ENCODE measurements around the gene IL37. TPM values are rescaled to one million over a fixed set of nuclear protein-coding genes. Genes with fewer than 3 reads are reported as not detected.

Gene IL37
- total and polyA plus RNA-seq, 2 donors (not counting 1 experiment from before 2014, with no cell fraction given), result not detected

GRCh38 chr2:112923237-112923966 lies 12.4 kb downstream of the IL37 start:
- Histone ChIP-seq H3K9ac (ENCODE audit: insufficient read depth, low read length) (no peak overlapping the region), H3K79me2 (ENCODE audit: control insufficient read depth, insufficient read depth, low read length) (no peaks in the 10 kb centered on the region), H4K20me1 (ENCODE audit: control insufficient read depth, extremely low read depth, insufficient read depth, low read length) (no peaks in the 10 kb centered on the region), H3K36me3 (ENCODE audit: control insufficient read depth, insufficient read depth, low read length) (no peaks in the 10 kb centered on the region), H3K4me1 (ENCODE audit: control insufficient read depth, extremely low read depth, insufficient read depth, low read length) (no peaks in the 10 kb centered on the region), H3K27me3 (ENCODE audit: control insufficient read depth, insufficient read depth, low read length) (peaks cover 5% of the 10 kb centered on the region), H3K4me3 (replicated peaks in 1 of 4; ENCODE audit: control extremely low read depth in 1 of 4, insufficient read depth in 1 of 4, low read depth in 3 of 4, low read length in 4 of 4) (no peak overlapping the region), H3K9me3 (ENCODE audit: control insufficient read depth, insufficient read depth, low read depth, low read length) (no peaks in the 10 kb centered on the region), H3K27ac (ENCODE audit: insufficient read depth, low read length) (no peak overlapping the region), H2AFZ (ENCODE audit: low read length) (no peak overlapping the region), H3K4me2 (ENCODE audit: extremely low read depth, insufficient read depth, low read length) (no peak overlapping the region)
- DNase-seq (ENCODE audit: low read depth in 2 of 2), result no peak
- no peak for TF ChIP-seq EZH2 (IDR thresholded peaks at IDR 0.05; ENCODE audit: low read length, missing control alignments)
- TF ChIP-seq, protein P1, sequence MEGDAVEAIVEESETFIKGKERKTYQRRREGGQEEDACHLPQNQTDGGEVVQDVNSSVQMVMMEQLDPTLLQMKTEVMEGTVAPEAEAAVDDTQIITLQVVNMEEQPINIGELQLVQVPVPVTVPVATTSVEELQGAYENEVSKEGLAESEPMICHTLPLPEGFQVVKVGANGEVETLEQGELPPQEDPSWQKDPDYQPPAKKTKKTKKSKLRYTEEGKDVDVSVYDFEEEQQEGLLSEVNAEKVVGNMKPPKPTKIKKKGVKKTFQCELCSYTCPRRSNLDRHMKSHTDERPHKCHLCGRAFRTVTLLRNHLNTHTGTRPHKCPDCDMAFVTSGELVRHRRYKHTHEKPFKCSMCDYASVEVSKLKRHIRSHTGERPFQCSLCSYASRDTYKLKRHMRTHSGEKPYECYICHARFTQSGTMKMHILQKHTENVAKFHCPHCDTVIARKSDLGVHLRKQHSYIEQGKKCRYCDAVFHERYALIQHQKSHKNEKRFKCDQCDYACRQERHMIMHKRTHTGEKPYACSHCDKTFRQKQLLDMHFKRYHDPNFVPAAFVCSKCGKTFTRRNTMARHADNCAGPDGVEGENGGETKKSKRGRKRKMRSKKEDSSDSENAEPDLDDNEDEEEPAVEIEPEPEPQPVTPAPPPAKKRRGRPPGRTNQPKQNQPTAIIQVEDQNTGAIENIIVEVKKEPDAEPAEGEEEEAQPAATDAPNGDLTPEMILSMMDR (conservative IDR thresholded peaks at IDR 0.05 in 1 of 2, IDR thresholded peaks at IDR 0.05 in 1 of 2; ENCODE audit: low read depth in 1 of 2, low read length in 2 of 2), result no peak

GRCh38 chr2:112923967-112924338 lies 13.0 kb downstream of the IL37 start:
- no peak for DNase-seq (ENCODE audit: low read depth in 2 of 2)
- Histone ChIP-seq H3K36me3 (ENCODE audit: control insufficient read depth, insufficient read depth, low read length) (no peaks in the 10 kb centered on the region), H3K4me1 (ENCODE audit: control insufficient read depth, extremely low read depth, insufficient read depth, low read length) (no peaks in the 10 kb centered on the region), H2AFZ (ENCODE audit: low read length) (no peak overlapping the region), H3K27ac (ENCODE audit: insufficient read depth, low read length) (no peak overlapping the region), H3K4me3 (replicated peaks in 1 of 4; ENCODE audit: control extremely low read depth in 1 of 4, insufficient read depth in 1 of 4, low read depth in 3 of 4, low read length in 4 of 4) (no peak overlapping the region), H3K27me3 (ENCODE audit: control insufficient read depth, insufficient read depth, low read length) (peaks cover 5% of the 10 kb centered on the region), H3K79me2 (ENCODE audit: control insufficient read depth, insufficient read depth, low read length) (no peaks in the 10 kb centered on the region), H4K20me1 (ENCODE audit: control insufficient read depth, extremely low read depth, insufficient read depth, low read length) (no peaks in the 10 kb centered on the region), H3K9me3 (ENCODE audit: control insufficient read depth, insufficient read depth, low read depth, low read length) (no peaks in the 10 kb centered on the region), H3K9ac (ENCODE audit: insufficient read depth, low read length) (no peak overlapping the region), H3K4me2 (ENCODE audit: extremely low read depth, insufficient read depth, low read length) (no peak overlapping the region)
- TF ChIP-seq EZH2 (IDR thresholded peaks at IDR 0.05; ENCODE audit: low read length, missing control alignments), result no peak
- TF ChIP-seq, protein P1 (conservative IDR thresholded peaks at IDR 0.05 in 1 of 2, IDR thresholded peaks at IDR 0.05 in 1 of 2; ENCODE audit: low read depth in 1 of 2, low read length in 2 of 2), result no peak

DNA sequence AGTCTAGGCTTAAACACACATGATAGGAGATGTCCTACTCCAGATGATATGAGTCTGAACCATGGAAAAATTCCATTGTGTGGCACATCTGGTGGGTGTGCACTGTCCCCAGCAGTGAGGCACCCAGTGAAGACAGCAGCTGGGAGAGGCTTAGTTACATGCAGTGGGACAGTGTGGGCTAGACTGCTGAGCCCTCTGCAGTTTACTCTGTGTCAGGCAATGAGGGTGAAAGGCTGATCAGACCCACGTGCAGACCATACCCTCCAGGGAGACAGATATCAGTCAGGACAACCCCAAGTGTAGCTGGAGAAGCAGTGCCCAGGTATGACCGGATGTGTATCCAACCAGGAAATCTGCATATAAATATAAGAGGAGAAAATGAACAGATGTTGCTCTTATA lies 13.4 kb downstream of the IL37 start:
- no peak overlapping the region for H2AFZ ChIP-seq (ENCODE audit: low read length)
- H3K4me2 ChIP-seq (ENCODE audit: extremely low read depth, insufficient read depth, low read length), result no peak overlapping the region
- DNase-seq (ENCODE audit: low read depth in 2 of 2), result no peak
- no peaks in the 10 kb centered on the region for H3K79me2 ChIP-seq (ENCODE audit: control insufficient read depth, insufficient read depth, low read length)
- H3K4me3 ChIP-seq (replicated peaks in 1 of 4; ENCODE audit: control extremely low read depth in 1 of 4, insufficient read depth in 1 of 4, low read depth in 3 of 4, low read length in 4 of 4), result no peak overlapping the region
- TF ChIP-seq EZH2 (IDR thresholded peaks at IDR 0.05; ENCODE audit: low read length, missing control alignments), result no peak
- TF ChIP-seq, protein P1 (conservative IDR thresholded peaks at IDR 0.05 in 1 of 2, IDR thresholded peaks at IDR 0.05 in 1 of 2; ENCODE audit: low read depth in 1 of 2, low read length in 2 of 2), result no peak
- no peaks in the 10 kb centered on the region for H3K4me1 ChIP-seq (ENCODE audit: control insufficient read depth, extremely low read depth, insufficient read depth, low read length)
- no peak overlapping the region for H3K27ac ChIP-seq (ENCODE audit: insufficient read depth, low read length)
- no peak overlapping the region for H3K9ac ChIP-seq (ENCODE audit: insufficient read depth, low read length)
- peaks cover 5% of the 10 kb centered on the region for H3K27me3 ChIP-seq (ENCODE audit: control insufficient read depth, insufficient read depth, low read length)
- H3K9me3 ChIP-seq (ENCODE audit: control insufficient read depth, insufficient read depth, low read depth, low read length), result no peaks in the 10 kb centered on the region
- no peaks in the 10 kb centered on the region for H4K20me1 ChIP-seq (ENCODE audit: control insufficient read depth, extremely low read depth, insufficient read depth, low read length)
- H3K36me3 ChIP-seq (ENCODE audit: control insufficient read depth, insufficient read depth, low read length), result no peaks in the 10 kb centered on the region

Measured in fibroblast of lung (primary cell).